ENCODE measurements around the gene SUPT6H. TPM values are rescaled to one million over a fixed set of nuclear protein-coding genes. Genes with fewer than 3 reads are reported as not detected.
A peak's percentile ranks its signal among the peaks of the same experiment; 100 is the strongest.

The SUPT6H gene
- total RNA-seq, 1 experiment from 2014 or later, result 61.3 TPM

- H3K36me3 Mint-ChIP-seq, result peaks cover 48% of the 10 kb centered on the region
- H3K4me1 Mint-ChIP-seq, result peaks cover 50% of the 10 kb centered on the region
Observed at GRCh38 chr17:28724500-28725165, 62.6 kb downstream of the SUPT6H start.

More at GRCh38 chr17:28724500-28725165, 62.6 kb downstream of the SUPT6H start:
- Mint-ChIP-seq H3K27ac (peak overlapping the region; percentile 98), H3K4me3 (peak overlapping the region; percentile 93), H3K9me3 (no peaks in the 10 kb centered on the region), H3K27me3 (ENCODE audit: low read depth) (no peaks in the 10 kb centered on the region)
- TF ChIP-seq ZNF263 (CRISPR knock-in tag; IDR thresholded peaks at IDR 0.05; ENCODE audit: low read depth) (no peak), AFF4 (CRISPR knock-in tag; IDR thresholded peaks at IDR 0.05; ENCODE audit: borderline replicate concordance) (no peak), NFATC4 (CRISPR knock-in tag; IDR thresholded peaks at IDR 0.05) (peak; percentile 54; the same call in 1 of the 2 replicates), SMAD3 (CRISPR knock-in tag; IDR thresholded peaks at IDR 0.05; ENCODE audit: borderline replicate concordance) (0 out of 2 replicates have a peak, but pooled peaks have one; percentile 37)
- TF ChIP-seq, protein P1, sequence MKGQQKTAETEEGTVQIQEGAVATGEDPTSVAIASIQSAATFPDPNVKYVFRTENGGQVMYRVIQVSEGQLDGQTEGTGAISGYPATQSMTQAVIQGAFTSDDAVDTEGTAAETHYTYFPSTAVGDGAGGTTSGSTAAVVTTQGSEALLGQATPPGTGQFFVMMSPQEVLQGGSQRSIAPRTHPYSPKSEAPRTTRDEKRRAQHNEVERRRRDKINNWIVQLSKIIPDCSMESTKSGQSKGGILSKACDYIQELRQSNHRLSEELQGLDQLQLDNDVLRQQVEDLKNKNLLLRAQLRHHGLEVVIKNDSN (CRISPR knock-in tag; IDR thresholded peaks at IDR 0.05), result 0 out of 2 replicates have a peak, but pooled peaks have one; percentile 16
- TF ChIP-seq, protein P2, sequence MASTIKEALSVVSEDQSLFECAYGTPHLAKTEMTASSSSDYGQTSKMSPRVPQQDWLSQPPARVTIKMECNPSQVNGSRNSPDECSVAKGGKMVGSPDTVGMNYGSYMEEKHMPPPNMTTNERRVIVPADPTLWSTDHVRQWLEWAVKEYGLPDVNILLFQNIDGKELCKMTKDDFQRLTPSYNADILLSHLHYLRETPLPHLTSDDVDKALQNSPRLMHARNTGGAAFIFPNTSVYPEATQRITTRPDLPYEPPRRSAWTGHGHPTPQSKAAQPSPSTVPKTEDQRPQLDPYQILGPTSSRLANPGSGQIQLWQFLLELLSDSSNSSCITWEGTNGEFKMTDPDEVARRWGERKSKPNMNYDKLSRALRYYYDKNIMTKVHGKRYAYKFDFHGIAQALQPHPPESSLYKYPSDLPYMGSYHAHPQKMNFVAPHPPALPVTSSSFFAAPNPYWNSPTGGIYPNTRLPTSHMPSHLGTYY (CRISPR knock-in tag; IDR thresholded peaks at IDR 0.05), result peak; percentile 9; the same call in 1 of the 2 replicates
- TF ChIP-seq, protein P3, sequence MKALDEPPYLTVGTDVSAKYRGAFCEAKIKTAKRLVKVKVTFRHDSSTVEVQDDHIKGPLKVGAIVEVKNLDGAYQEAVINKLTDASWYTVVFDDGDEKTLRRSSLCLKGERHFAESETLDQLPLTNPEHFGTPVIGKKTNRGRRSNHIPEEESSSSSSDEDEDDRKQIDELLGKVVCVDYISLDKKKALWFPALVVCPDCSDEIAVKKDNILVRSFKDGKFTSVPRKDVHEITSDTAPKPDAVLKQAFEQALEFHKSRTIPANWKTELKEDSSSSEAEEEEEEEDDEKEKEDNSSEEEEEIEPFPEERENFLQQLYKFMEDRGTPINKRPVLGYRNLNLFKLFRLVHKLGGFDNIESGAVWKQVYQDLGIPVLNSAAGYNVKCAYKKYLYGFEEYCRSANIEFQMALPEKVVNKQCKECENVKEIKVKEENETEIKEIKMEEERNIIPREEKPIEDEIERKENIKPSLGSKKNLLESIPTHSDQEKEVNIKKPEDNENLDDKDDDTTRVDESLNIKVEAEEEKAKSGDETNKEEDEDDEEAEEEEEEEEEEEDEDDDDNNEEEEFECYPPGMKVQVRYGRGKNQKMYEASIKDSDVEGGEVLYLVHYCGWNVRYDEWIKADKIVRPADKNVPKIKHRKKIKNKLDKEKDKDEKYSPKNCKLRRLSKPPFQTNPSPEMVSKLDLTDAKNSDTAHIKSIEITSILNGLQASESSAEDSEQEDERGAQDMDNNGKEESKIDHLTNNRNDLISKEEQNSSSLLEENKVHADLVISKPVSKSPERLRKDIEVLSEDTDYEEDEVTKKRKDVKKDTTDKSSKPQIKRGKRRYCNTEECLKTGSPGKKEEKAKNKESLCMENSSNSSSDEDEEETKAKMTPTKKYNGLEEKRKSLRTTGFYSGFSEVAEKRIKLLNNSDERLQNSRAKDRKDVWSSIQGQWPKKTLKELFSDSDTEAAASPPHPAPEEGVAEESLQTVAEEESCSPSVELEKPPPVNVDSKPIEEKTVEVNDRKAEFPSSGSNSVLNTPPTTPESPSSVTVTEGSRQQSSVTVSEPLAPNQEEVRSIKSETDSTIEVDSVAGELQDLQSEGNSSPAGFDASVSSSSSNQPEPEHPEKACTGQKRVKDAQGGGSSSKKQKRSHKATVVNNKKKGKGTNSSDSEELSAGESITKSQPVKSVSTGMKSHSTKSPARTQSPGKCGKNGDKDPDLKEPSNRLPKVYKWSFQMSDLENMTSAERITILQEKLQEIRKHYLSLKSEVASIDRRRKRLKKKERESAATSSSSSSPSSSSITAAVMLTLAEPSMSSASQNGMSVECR (CRISPR knock-in tag; IDR thresholded peaks at IDR 0.05; ENCODE audit: borderline replicate concordance), result 0 out of 2 replicates have a peak, but pooled peaks have one; percentile 9
- ATAC-seq (no peak), DNase-seq (ENCODE audit: low spot score) (no peak)
- ChIA-PET POLR2A (interaction anchor here (0.5 to 6.4 kb wide), 6 partner anchors 13 to 227 kb away, joined by 3 to 310 read pairs (median 12); partner anchors contain the start of genes FAM222B, FLOT2, PHF12 and PROCA1), CTCF (interaction anchor here (1.3 to 12.2 kb wide), 4 partner anchors 13 to 228 kb away, joined by 5 to 541 read pairs (median 92); partner anchors contain the start of genes PHF12, PROCA1 and TRAF4)
